Activated B cell treated with CpG ODN at 0.5 μM for 24 hours (primary cell): Measurements from ENCODE around the gene ANP32E. TPM values are rescaled to one million over a fixed set of nuclear protein-coding genes. Genes with fewer than 3 reads are reported as not detected.
"Not testable (repeated sequence)": the region's sequence is repeated elsewhere in the genome, so short reads cannot be mapped to it uniquely, and the experiment has no call there.

ENCODE experiments used
- ATAC-seq: fragments of 200-7000 bp; cut with Tn5 transposase; one replicate; pipeline ENCODE4 v1.10.0; 2021; ENCODE audit warnings: low read depth, mild to moderate bottlenecking, moderate library complexity
- CTCF ChIA-PET: fragments of 350-600 bp; sonication (Branson Sonifier 250); formaldehyde crosslinking; loops from one replicate; lab custom pipeline; 2021; ENCODE audit warnings: antibody characterized with exemption; lab: Charles Lee
- POLR2A ChIA-PET: fragments of 350-600 bp; sonication (Branson Sonifier 250); formaldehyde crosslinking; loops from one replicate; lab custom pipeline; 2021; ENCODE audit warnings: antibody characterized with exemption; lab: Charles Lee
- DNase-seq: peaks from one replicate; pipeline ENCODE4 v3.0.0; 2022
- H3K27ac Mint-ChIP-seq: one replicate; pipeline ENCODE4 v1.8.0; 2020; ENCODE audit warnings: mixed read lengths
- H3K27me3 Mint-ChIP-seq: one replicate; pipeline ENCODE4 v1.8.0; 2021; ENCODE audit warnings: mixed read lengths
- H3K36me3 Mint-ChIP-seq: one replicate; pipeline ENCODE4 v1.8.0; 2021; ENCODE audit warnings: low read depth, mixed read lengths
- H3K4me1 Mint-ChIP-seq: one replicate; pipeline ENCODE4 v1.8.0; 2021; ENCODE audit warnings: mixed read lengths
- H3K4me3 Mint-ChIP-seq: one replicate; pipeline ENCODE4 v1.8.0; 2020; ENCODE audit warnings: mild to moderate bottlenecking, mixed read lengths
- H3K9me3 Mint-ChIP-seq: one replicate; pipeline ENCODE4 v1.8.0; 2020; ENCODE audit warnings: mixed read lengths
- intact Hi-C: fragments of 100-400 bp; cut with micrococcal nuclease; formaldehyde crosslinking; loops from one replicate; pipeline ENCODE4 v1.15.1; 2024
- total RNA-seq: library from RNA; stranded (reverse); gene quantifications from 2 replicates; pipeline ENCODE4 v1.2.3, GENCODE V29; 2022
- TF ChIP-seq, protein P1 (sequence below): fragments of 200-600 bp; IDR thresholded peaks from one replicate; pipeline ENCODE4 v1.8.0; 2022; ENCODE audit warnings: antibody characterized with exemption, mild to moderate bottlenecking

ANP32E gene
- total RNA-seq, 1 donor from 2014 or later: 70.5 TPM

DNA sequence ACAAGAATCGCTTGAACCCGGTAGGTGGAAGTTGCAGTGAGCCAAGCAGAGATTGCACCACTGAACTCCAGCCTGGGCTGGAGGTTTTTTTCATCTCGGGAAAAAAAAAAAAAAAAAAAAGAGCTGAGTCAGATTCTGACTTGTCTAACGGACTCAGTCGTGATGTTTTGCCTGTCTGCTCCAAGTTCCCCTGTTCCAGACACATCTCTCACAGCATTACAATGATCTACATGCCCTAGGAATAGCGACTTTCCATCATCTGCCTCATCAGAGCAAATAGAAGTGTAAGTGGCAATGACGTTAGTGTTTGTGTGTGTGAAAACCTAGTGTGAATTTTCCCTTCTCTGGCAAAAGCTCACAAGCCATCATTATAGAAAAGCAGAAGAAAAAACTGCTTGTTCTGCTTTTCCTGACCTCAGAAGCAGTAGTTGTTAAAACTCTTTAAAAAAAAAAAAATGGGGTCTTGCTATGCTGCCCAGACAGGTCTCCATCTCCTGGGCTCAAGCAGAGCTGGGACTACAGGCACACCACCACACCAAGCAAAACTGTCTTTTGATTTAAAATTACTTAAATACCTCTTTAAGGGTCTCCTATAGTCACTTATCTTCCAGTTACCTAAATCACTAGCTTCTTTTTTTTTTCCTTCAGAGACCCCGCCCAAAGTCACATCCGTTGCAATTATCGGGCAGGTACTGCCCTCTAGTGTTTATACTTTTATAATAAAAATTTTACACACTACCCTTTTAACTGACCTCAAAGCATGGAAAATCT is 48.9 kb downstream of the ANP32E start:
- POLR2A ChIA-PET: interaction anchor here (0.6 to 3.9 kb wide), 30 partner anchors 10 to 837 kb away, joined by 3 to 78 read pairs (median 6); partner anchors contain the start of genes PLEKHO1, RPRD2, SF3B4 and VPS45
- Mint-ChIP-seq H3K27me3 (no peaks in the 10 kb centered on the region), H3K27ac (peak overlapping the region; percentile 89), H3K9me3 (no peaks in the 10 kb centered on the region), H3K4me1 (peaks cover 13% of the 10 kb centered on the region), H3K36me3 (no peaks in the 10 kb centered on the region), H3K4me3 (peak overlapping the region; percentile 73)
- ATAC-seq (peak; percentile 81), DNase-seq (peak; percentile 46)
- TF ChIP-seq, protein P1, sequence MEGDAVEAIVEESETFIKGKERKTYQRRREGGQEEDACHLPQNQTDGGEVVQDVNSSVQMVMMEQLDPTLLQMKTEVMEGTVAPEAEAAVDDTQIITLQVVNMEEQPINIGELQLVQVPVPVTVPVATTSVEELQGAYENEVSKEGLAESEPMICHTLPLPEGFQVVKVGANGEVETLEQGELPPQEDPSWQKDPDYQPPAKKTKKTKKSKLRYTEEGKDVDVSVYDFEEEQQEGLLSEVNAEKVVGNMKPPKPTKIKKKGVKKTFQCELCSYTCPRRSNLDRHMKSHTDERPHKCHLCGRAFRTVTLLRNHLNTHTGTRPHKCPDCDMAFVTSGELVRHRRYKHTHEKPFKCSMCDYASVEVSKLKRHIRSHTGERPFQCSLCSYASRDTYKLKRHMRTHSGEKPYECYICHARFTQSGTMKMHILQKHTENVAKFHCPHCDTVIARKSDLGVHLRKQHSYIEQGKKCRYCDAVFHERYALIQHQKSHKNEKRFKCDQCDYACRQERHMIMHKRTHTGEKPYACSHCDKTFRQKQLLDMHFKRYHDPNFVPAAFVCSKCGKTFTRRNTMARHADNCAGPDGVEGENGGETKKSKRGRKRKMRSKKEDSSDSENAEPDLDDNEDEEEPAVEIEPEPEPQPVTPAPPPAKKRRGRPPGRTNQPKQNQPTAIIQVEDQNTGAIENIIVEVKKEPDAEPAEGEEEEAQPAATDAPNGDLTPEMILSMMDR: no peak
- CTCF ChIA-PET: interaction anchor here (0.6 to 4.1 kb wide), 31 partner anchors 11 to 300 kb away, joined by 3 to 90 read pairs (median 5); partner anchors contain the start of genes PLEKHO1, SF3B4 and VPS45
- intact Hi-C loops: loop anchor here (1.0 to 2.0 kb wide), 8 partner anchors 21 to 299 kb away; partner anchors contain the start of genes PLEKHO1 and SF3B4

DNA sequence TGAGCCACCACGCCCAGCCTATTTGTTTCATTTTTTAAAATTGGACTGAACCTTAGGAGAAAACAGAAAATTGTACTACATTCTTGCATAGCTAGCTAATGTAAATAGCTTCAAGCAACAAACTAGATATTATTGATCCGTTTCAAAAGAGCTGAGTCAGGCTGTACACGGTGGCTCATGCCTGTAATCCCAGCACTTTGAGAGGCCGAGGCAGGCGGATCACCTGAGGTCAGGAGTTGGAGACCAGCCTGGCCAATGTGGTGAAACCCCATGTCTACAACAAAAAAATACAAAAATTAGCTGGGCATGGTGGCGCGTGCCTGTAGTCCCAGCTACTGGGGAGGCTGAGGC is 49.5 kb downstream of the ANP32E start:
- CTCF ChIA-PET: interaction anchor here (0.8 to 4.1 kb wide), 17 partner anchors 16 to 299 kb away, joined by 3 to 90 read pairs (median 8); partner anchors contain the start of genes SF3B4 and VPS45
- POLR2A ChIA-PET: interaction anchor here (0.6 to 3.9 kb wide), 21 partner anchors 9 to 1800 kb away, joined by 3 to 78 read pairs (median 7); partner anchors contain the start of genes PLEKHO1, SF3B4 and VPS45
- peak overlapping the region; percentile 89 for H3K27ac Mint-ChIP-seq
- not testable (repeated sequence) for H3K36me3 Mint-ChIP-seq, H3K9me3 Mint-ChIP-seq, DNase-seq, H3K27me3 Mint-ChIP-seq, ATAC-seq
- intact Hi-C loops: loop anchor here (2.0 kb wide), 2 partner anchors 26 kb away; no protein-coding TSS in a partner anchor
- H3K4me1 Mint-ChIP-seq: peaks cover 13% of the 10 kb centered on the region
- peak overlapping the region; percentile 73 for H3K4me3 Mint-ChIP-seq

DNA sequence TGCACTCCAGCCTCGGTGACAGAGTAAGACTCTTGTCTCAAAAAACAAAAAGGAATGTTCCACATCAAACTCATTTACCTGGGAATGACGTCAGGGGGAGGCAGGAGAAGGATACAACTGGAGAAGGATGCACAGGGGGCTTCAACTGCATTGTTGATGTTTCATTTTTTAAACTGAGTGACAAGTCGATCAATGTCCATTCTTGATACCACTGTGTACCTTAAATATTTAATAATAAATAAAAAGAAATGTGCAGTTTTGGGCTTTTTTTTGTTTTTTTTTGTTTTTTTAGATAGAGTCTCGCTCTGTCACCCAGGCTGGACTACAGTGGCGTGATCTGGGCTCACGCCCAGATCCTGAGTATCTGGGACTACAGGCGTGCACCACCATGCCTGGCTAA is 50.4 kb downstream of the ANP32E start:
- H3K9me3 Mint-ChIP-seq: no peaks in the 10 kb centered on the region
- DNase-seq (no peak), ATAC-seq (no peak)
- H3K4me3 Mint-ChIP-seq: no peak overlapping the region
- TF ChIP-seq, protein P1: no peak
- H3K4me1 Mint-ChIP-seq: peaks cover 13% of the 10 kb centered on the region
- POLR2A ChIA-PET: interaction anchor here (2.2 to 3.9 kb wide), 3 partner anchors 25 to 298 kb away, joined by 35 to 78 read pairs (median 52); a partner anchor contains a TSS
- intact Hi-C loops: no loop called here
- CTCF ChIA-PET: interaction anchor here (0.6 to 4.1 kb wide), 3 partner anchors 113 to 816 kb away, joined by 3 to 90 read pairs (median 57); no protein-coding TSS in a partner anchor
- no peaks in the 10 kb centered on the region for H3K27me3 Mint-ChIP-seq
- no peak overlapping the region for H3K27ac Mint-ChIP-seq
- H3K36me3 Mint-ChIP-seq: no peaks in the 10 kb centered on the region

DNA sequence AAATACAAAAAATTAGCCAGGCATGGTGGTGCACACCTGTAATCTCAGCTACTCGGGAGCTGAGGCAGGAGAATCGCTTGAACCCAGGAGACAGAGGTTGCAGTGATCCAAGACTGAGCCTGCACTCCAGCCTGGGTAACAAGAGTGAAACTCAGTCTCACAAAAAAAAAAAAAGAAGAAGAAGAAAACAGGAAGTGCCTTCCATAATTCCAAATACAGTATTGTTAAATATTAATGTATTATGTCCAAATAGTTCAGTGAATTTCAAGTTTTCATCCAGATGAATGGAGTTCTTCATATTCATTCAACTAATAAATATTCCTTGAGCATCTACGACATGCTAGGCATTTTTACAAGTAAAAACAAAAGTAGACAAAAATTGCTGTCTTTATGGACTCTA is 52.9 kb downstream of the ANP32E start:
- DNase-seq (no peak), ATAC-seq (no peak)
- CTCF ChIA-PET: interaction anchor here (1.0 to 1.4 kb wide), 2 partner anchors 21 to 221 kb away, joined by 3 read pairs; no protein-coding TSS in a partner anchor
- no peak overlapping the region for H3K27ac Mint-ChIP-seq
- peaks cover 13% of the 10 kb centered on the region for H3K4me1 Mint-ChIP-seq
- H3K4me3 Mint-ChIP-seq: no peak overlapping the region
- no peaks in the 10 kb centered on the region for H3K9me3 Mint-ChIP-seq
- POLR2A ChIA-PET: interaction anchor here (1.2 kb wide), 1 partner anchor 115 kb away, joined by 4 read pairs; the partner anchor contains the start of gene VPS45
- intact Hi-C loops: no loop called here
- TF ChIP-seq, protein P1: no peak
- no peaks in the 10 kb centered on the region for H3K36me3 Mint-ChIP-seq
- no peaks in the 10 kb centered on the region for H3K27me3 Mint-ChIP-seq

DNA sequence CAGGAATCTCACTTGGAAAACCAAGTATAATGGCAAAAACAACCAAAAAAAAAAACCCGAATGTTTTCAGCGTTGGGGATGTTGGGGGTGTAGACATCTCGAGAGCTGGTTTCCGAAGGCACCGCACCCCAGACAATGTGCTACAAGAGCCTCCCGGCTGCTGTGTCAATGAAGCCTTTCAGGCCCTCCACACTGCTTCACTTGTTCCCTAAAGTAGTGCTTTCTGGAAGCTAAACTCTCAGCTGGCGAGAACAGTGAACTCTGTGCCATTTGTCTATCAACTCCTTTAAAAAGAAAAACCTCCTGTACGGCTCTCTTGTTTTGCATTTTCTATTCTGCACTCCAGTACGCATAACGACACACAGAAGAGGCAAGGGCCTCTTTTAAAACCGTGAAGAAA is 53.7 kb downstream of the ANP32E start:
- ATAC-seq (no peak), DNase-seq (no peak)
- H3K4me1 Mint-ChIP-seq: peaks cover 11% of the 10 kb centered on the region
- intact Hi-C loops: no loop called here
- H3K36me3 Mint-ChIP-seq: no peaks in the 10 kb centered on the region
- ChIA-PET POLR2A (interaction anchor here (0.6 to 1.2 kb wide), 2 partner anchors 25 to 114 kb away, joined by 3 to 4 read pairs; partner anchors contain the start of gene VPS45), CTCF (no interaction called here)
- no peak overlapping the region for H3K27ac Mint-ChIP-seq
- TF ChIP-seq, protein P1: no peak
- H3K27me3 Mint-ChIP-seq: no peaks in the 10 kb centered on the region
- no peaks in the 10 kb centered on the region for H3K9me3 Mint-ChIP-seq
- H3K4me3 Mint-ChIP-seq: no peak overlapping the region
